Suprapubic skin (tissue), 4 donors: Measurements from ENCODE around the gene ADRA2C.

Source experiments
- CTCF ChIP-seq, 2 donors: fragments of 200-600 bp in 1 of 2; fragments of 450-650 bp in 1 of 2; sonication (generic) in 1 of 2; IDR thresholded peaks; one replicate each; pipeline ENCODE4 v1.5.1; 2016 to 2019; ENCODE audit warnings: antibody characterized with exemption in 2 of 2, mild to moderate bottlenecking in 1 of 2, moderate library complexity in 1 of 2
- POLR2A ChIP-seq, 2 donors: fragments of 450-650 bp; IDR thresholded peaks; one replicate each; pipeline ENCODE4 v1.6.1; 2017; ENCODE audit warnings: antibody characterized with exemption in 2 of 2, mild to moderate bottlenecking in 2 of 2, moderate library complexity in 2 of 2
- POLR2AphosphoS5 ChIP-seq, 3 donors: sonication (generic); formaldehyde crosslinking; IDR thresholded peaks; one replicate each; pipeline ENCODE4 v1.6.1; 2017; ENCODE audit warnings: antibody characterized with exemption in 3 of 3

DNA sequence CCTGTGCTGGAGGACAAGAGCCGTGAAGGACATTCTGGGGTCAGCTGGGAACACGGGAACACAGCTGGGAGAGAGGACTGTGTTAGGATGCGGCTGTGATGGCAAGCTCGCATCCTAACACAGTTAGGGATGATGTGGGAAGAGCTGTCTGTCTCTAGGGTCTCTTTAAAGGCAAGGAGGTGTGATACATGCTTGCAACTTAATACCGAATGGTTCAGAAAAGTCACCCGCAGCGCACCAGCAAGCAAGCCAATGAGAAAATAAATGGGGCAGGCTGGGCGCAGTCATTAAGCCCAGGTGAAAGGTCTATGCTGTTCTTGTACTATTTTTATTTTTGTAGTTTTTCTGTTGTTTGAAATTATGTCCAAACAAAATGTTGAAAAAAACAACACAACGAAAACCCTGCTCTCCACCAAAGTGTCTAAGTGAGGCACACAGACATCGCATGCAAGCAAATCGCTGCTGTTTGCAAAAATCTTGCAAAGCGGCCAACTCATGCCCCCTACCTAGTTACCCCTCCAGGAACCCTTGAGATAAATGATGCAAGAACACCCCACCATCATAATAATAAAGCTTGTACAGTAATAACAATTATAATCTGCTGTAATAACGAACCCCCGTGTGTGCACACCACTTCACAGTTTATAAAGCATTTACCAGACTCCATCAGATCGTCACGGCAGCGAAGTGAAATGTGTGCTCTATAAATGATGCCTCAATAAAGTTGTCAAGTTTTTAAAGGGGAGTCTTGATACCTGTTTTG is 17.9 kb upstream of the ADRA2C start:
- no peak for TF ChIP-seq POLR2AphosphoS5 (IDR thresholded peaks at IDR 0.05)
- TF ChIP-seq POLR2A (IDR thresholded peaks at IDR 0.05), result no peak
- no peak for TF ChIP-seq CTCF (IDR thresholded peaks at IDR 0.05)
